GM18499 (cell line): Measurements from ENCODE around the gene GRIN3B.
A peak's percentile ranks its signal among the peaks of the same experiment; 100 is the strongest.
"Not testable (repeated sequence)": the region's sequence is repeated elsewhere in the genome, so short reads cannot be mapped to it uniquely, and the experiment has no call there.

ENCODE experiments used
- ATAC-seq: cut with Tn5 transposase; IDR thresholded peaks from one replicate; pipeline ENCODE4 v1.9.1; 2021; ENCODE audit warnings: moderate number of reproducible peaks; ENCODE audit not compliant: insufficient read depth, unreplicated experiment

Gene GRIN3B

DNA sequence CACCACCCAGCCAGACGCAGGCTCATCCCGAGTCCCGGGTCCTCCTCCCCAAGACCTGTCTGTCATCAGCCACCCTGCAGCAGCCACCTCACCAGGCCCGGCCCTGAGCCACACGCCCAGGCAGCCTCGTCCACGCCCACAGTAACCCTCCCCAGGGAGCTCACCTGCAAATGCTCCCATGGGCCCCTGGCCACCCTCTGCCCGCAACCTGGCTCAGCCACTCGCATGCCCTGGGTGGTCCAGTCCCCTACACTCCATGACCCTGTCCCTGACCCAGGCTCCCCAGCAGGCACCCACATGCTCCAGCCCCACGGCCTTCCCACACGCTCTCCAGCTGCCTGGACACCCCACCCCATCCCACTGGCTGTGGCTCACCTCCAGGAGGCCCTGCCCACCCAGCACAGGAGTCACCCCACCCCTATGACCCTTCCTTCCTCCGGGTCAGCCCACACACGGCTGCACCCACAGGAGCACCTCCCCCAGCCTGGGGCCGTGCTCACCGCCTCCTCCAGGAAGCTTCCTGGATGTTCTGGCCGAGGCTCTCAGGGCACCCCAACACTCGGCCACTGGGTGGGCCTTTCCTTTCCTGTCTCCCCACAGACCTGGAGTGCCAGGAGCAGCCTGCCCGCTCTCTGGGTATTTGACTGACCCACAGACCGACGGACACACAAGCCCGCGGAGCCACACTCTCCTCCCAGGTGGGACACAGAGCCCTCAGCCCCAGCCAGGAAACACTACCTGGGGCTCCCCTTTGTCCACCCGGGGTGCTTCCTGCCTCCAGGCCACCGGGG is 17.1 kb downstream of the GRIN3B start:
- no peak for ATAC-seq

DNA sequence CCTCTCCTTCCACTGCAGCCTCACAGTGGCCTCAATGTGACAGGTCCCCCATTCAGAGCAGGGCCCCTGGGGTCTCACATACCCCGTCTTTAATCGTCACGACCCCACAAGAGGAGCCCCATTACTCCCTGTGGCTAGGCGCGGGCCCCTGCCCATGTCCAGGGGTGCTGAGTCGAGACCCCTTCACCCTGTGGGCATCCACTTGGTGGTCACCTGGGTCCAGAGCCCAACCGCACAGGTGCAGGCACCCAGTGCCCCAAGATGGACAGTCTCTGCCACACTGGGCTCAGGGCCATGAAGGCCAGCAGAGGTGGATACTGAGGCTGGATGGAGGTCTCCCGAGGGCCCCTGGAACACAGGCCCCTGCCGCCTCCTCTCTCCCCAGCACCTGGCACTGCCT is 17.7 kb downstream of the GRIN3B start:
- no peak for ATAC-seq

- no peak for ATAC-seq
Observed at GRCh38 chr19:1018393-1018792, 18.2 kb downstream of the GRIN3B start.

- ATAC-seq, result no peak
Observed at GRCh38 chr19:1018932-1019615, 18.9 kb downstream of the GRIN3B start.

- ATAC-seq, result no peak
Observed at GRCh38 chr19:1019616-1019961, 19.4 kb downstream of the GRIN3B start.

DNA sequence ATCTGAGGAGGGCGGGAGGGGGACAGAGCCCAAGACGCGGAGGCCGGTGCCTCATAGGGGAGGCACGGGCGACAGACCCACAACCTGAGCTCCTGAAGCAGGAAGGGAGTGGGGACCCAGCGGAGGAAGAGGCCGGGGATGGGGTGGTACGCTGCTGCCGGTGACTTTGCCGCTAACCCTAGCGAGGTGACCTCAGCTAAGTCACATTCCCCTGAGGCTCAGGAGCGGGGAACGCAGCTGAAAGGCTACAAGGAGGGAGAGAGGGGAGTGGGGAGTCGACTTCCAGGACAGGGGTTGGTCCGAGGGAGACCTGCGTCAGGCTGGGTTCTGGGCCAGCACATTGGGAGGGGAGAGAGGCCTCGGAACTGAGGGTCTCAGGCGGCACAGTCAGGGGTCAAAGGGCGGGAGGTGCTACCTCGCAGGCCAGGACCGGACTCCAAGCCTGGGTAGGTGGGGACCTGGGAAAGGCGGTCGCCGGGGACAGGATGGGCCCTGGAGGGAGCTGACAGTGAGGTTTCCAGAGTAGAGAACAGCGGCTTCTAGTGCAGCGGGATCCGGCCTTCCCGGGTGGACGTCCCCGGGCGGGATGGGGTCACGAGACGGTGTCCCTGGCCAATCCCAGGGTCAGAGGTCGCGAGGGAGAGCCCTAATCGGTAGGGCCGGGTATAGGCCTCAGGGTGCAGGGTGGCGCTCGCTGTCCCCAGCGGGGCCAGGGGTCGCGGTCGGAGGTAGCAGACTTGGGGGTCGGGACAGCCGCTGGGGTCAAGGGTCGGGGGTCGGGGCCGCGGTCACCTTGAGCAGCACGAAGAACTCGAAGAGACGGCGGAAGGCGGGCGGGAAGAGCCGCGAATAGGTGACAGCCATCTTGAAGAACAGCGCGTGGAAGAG is 20.0 kb downstream of the GRIN3B start:
- ATAC-seq, result no peak

DNA sequence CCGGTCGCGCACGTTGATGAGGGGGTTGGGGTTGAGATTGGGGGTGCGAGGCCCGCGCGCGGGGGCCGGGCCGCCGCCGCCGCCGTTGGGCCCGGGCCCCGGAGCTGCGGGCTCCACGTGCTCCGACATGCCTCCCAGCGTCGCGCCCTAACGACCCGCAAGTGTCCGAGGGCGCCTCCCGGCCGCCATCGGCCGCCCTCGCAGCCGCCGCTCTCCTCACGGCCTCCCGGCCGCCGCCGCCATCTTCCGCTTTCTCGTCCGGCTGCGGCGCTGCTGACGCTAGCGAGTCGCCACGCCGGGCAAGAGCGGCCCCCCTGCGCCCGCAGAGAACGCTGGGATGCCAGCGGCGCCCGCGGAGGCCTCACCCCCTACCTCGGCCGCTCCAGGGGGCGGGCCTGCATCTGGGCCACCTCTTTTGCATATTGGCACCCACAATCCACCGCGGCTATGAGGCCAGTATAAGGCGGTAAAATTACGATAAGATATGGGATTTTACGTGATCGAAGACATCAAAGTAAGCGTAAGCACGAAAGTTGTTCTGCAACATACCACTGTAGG is 20.7 kb downstream of the GRIN3B start, which contains the start of gene TMEM259:
TSS of gene TMEM259 (minus strand) at position 256 of the 558 bp plus-strand sequence. CDS start at position 129, 127 bp downstream.
- ATAC-seq, result peak; percentile 55

DNA sequence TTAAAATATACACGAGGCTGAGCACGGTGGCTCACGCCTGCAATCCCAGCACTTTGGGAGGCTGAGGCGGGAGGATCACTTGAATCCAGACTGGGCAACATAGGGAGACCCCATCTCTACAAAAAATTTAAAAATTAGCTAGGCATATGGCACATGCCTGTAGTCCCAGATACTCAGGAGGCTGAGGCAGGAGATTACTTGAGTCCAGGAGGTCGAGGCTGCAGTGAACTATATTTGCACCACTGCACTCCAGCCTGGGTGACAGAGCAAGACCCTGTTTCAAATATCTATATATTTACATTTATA is 23.6 kb downstream of the GRIN3B start:
- ATAC-seq, result not testable (repeated sequence)

GRCh38 chr19:1025080-1025479 is 24.9 kb downstream of the GRIN3B start:
- not testable (repeated sequence) for ATAC-seq

DNA sequence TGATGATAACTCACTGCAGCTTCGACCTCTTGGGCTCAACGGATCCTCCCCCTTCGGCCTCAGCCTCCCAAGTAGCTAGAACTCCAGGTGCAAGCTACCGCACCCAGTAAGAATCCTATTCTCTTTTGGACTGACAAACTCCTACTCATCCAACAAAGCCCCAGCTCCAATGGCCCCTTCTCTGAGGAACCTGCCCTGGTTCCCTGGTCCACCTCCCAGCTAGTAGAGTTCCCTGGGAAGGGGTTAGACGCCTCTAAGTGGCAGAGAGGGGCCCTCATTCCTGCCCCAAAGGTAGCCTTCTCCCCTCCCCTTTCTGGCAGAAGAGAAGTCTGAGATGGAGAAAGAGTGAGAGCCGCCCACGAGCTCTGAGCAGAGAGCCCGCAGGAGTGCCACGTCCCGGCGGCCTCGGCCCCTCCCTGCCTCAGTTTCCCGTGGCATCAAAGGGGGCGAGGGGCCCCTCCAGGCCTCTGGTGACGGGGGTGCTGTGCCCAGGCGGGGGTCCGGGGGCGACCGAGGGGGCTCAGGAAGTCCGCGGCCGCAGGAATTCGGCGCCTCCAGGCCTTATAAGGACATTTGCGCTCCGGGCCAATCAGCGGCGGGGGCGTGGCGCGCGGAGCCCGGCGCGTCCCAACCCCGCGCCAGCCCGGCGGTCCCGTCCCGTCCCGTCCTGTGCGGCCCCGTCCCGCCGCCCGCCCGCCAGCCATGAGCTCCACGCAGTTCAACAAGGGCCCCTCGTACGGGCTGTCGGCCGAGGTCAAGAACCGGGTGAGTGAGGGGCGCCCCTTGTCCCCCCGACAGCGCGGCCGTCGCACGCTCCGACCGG is 26.0 kb downstream of the GRIN3B start, which contains the start of gene CNN2:
TSS of gene CNN2 (plus strand) at position 649 of the 823 bp plus-strand sequence. CDS start at position 703, 54 bp downstream.
- ATAC-seq, result no peak

- no peak for ATAC-seq
Observed at GRCh38 chr19:1026783-1027649, 26.8 kb downstream of the GRIN3B start.

GRCh38 chr19:1027650-1028061 is 27.4 kb downstream of the GRIN3B start:
- ATAC-seq, result no peak

DNA sequence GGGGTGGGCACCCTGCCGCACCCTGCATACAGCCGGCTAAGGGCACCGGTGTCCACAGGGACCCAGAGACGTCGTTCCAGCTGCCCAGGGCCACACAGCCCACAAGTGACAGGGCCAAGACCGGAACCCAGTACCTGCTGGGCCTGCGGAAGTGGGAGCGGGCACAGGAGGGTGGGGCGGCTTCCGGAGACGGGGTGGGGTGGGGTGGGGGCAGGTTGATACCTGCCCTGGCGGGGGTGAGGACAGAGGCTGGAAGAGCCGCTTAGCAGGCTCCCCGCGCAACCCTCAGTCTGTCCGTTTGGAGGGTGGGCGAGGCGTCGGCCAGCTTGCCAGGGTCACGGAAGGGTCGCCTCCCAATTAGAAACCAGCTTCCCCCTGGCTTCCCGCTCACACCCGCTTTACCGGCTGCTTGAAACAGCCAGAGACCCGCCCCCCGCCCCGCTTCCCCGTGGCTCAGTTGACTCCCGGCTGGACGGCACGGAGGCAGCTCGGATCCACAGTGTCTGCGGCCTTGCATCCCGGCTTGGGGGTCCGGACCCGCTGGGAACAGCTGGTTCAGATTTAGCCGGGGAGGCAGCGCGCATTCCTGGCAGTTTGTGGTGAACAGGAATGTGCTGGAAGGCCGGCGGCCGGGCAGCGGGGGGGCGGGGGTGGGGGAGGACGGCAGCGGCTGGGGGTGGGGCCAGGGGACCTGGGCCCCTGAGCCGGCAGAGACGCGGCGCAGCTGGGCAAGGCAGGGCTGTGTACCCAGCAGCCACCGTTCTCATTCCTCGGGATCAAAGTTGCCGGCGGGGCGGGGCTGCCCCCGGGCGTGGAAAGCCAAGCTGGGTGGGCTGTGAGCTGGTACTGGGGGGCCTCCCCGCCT is 28.1 kb downstream of the GRIN3B start:
- no peak for ATAC-seq

DNA sequence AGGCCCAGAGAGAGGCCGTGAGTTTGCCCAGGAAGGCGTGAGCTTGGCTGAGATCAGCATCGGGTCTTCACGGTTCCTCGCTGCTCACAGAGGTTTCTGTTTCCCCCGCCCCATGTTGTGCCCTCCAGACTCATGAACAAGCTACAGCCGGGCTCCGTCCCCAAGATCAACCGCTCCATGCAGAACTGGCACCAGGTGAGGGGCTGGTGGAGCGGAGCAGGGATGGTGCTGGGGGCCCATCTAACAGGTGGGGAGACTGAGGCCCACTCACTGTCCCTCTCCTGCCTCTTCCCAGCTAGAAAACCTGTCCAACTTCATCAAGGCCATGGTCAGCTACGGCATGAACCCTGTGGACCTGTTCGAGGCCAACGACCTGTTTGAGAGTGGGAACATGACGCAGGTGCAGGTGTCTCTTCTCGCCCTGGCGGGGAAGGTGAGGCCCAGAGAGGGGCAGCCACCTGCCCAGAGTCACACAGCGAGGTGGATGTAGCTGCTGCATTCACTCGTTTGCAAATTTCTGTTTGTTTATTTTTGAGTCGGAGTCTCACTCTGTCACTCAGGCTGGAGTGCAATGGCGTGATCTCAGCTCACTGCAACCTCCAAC is 32.1 kb downstream of the GRIN3B start:
- ATAC-seq, result no peak

- no peak for ATAC-seq
Observed at GRCh38 chr19:1035998-1036621, 35.9 kb downstream of the GRIN3B start.

DNA sequence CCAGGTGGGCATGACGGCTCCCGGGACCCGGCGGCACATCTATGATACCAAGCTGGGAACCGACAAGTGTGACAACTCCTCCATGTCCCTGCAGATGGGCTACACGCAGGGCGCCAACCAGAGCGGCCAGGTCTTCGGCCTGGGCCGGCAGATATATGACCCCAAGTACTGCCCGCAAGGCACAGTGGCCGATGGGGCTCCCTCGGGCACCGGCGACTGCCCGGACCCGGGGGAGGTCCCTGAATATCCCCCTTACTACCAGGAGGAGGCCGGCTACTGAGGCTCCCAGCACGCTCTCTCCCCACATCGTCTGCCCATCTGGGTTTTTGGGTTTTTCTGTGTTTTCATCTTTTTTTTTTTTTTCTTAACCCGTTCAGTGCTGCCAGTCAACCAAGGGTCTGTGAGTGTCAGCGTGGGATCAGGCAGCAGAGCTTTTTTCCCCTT is 37.4 kb downstream of the GRIN3B start:
- ATAC-seq, result no peak
